GM12878 (cell line): ENCODE results near the gene DIP2A. TPM values are rescaled to one million over a fixed set of nuclear protein-coding genes. Genes with fewer than 3 reads are reported as not detected.

Experiments used
- ATAC-seq: fragments of 200-7000 bp; cut with Tn5 transposase; 3 replicates; pipeline ENCODE4 v1.9.1; 2020; ENCODE audit warnings: mild to moderate bottlenecking, moderate library complexity
- BruUV-seq: library from RNA; stranded (reverse); fragments of 400-500 nt; replicated peaks from 2 replicates; lab custom pipeline; 2021; lab: Mats Ljungman, UMichigan
- CTCF ChIA-PET: fragments of 300-600 bp; sonication (Branson Sonifier 250); formaldehyde crosslinking; extraction: SDS; loops from one replicate; lab custom pipeline; 2021; ENCODE audit warnings: inconsistent platforms; lab: Yijun Ruan, JAX
- POLR2A ChIA-PET: fragments of 350-600 bp; formaldehyde crosslinking; extraction: SDS; loops from one replicate; lab custom pipeline; 2021; ENCODE audit warnings: inconsistent platforms; lab: Charles Lee
- RAD21 ChIA-PET: fragments of 300-600 bp; sonication (Branson Sonifier 250); formaldehyde crosslinking; loops from one replicate; lab custom pipeline; 2023; ENCODE audit warnings: antibody characterized with exemption; ENCODE audit not compliant: unreplicated experiment; lab: Charles Lee
- SMC1A ChIA-PET: fragments of 300-600 bp; sonication (Branson Sonifier 250); formaldehyde crosslinking; loops from one replicate; lab custom pipeline; 2023; ENCODE audit not compliant: unreplicated experiment, uncharacterized antibody; lab: Charles Lee
- DNase-seq: peaks from one replicate; pipeline ENCODE4 v3.0.0-alpha.2; 2011; ENCODE audit warnings: low read depth, low spot score
- FAIRE-seq: peaks from 3 replicates; lab custom pipeline; 2011; peaks lifted over from hg19 to GRCh38; lab: Jason Lieb, UNC
- H2AFZ ChIP-seq: 2 replicates; pipeline ENCODE4 v1.6.0; 2011; ENCODE audit warnings: low read depth, low read length, control low read depth; ENCODE audit not compliant: control insufficient read depth
- H3K27ac ChIP-seq: 2 replicates; pipeline ENCODE4 v1.5.1; 2011; ENCODE audit warnings: control low read depth; ENCODE audit not compliant: control insufficient read depth, insufficient read depth
- H3K27me3 ChIP-seq, 2 experiments: replicated peaks in 1 of 2; 2 replicates each; pipeline versions ENCODE4 v1.6.0 to v1.6.1; 2011; ENCODE audit warnings: low read length in 1 of 2; ENCODE audit not compliant: control insufficient read depth in 2 of 2, insufficient read depth in 2 of 2
- H3K36me3 ChIP-seq, 2 experiments: 2 replicates each; pipeline ENCODE4 v1.5.1; 2011; ENCODE audit warnings: low read length in 1 of 2; ENCODE audit not compliant: control insufficient read depth in 2 of 2, insufficient read depth in 2 of 2
- H3K4me1 ChIP-seq: 2 replicates; pipeline ENCODE4 v1.6.1; 2011; ENCODE audit warnings: mild to moderate bottlenecking, low read length, moderate library complexity, mixed read lengths; ENCODE audit not compliant: control insufficient read depth, insufficient read depth
- H3K4me2 ChIP-seq: 2 replicates; pipeline ENCODE4 v1.6.0; 2011; ENCODE audit warnings: control low read depth; ENCODE audit not compliant: control insufficient read depth, insufficient read depth
- H3K4me3 ChIP-seq: fragments of 200-600 bp; sonication (generic); 2 replicates; pipeline ENCODE4 v1.5.1; 2016
- H3K79me2 ChIP-seq: 2 replicates; pipeline ENCODE4 v1.6.0; 2011; ENCODE audit warnings: low read length; ENCODE audit not compliant: control insufficient read depth, insufficient read depth
- H3K9ac ChIP-seq: 2 replicates; pipeline ENCODE4 v1.8.0; 2011; ENCODE audit warnings: low read length, control low read depth, mixed read lengths; ENCODE audit not compliant: control insufficient read depth, insufficient read depth
- H3K9me3 ChIP-seq: replicated peaks from 3 replicates; pipeline ENCODE4 v1.5.1; 2011; ENCODE audit warnings: mild to moderate bottlenecking, low read length; ENCODE audit not compliant: control insufficient read depth, insufficient read depth
- H4K20me1 ChIP-seq: 2 replicates; pipeline ENCODE4 v1.6.0; 2011; ENCODE audit not compliant: control insufficient read depth, insufficient read depth
- CTCF ChIP-seq, 3 experiments: IDR thresholded peaks in 2 of 3; conservative IDR thresholded peaks in 1 of 3; 2 replicates each; pipeline ENCODE4 v1.5.1; 2011; ENCODE audit warnings: low read depth in 3 of 3, low read length in 3 of 3, mild to moderate bottlenecking in 3 of 3, control low read depth in 2 of 3, moderate library complexity in 2 of 3, inconsistent platforms in 1 of 3, mixed read lengths in 1 of 3; ENCODE audit not compliant: control insufficient read depth in 2 of 3, insufficient read depth in 1 of 3; ENCODE audit errors: extremely low read depth in 1 of 3
- EED ChIP-seq: sonication (generic); IDR thresholded peaks from 2 replicates; pipeline ENCODE4 v1.6.1; 2016; ENCODE audit warnings: antibody characterized with exemption, low read depth
- ESRRA ChIP-seq: IDR thresholded peaks from 2 replicates; pipeline ENCODE4 v1.6.1; 2012; ENCODE audit warnings: mild to moderate bottlenecking, low read length, improper control_type of control experiment
- EZH2 ChIP-seq: IDR thresholded peaks from 2 replicates; pipeline ENCODE4 v1.6.1; 2012; ENCODE audit warnings: low read depth, mild to moderate bottlenecking, control low read depth, inconsistent platforms, low read length, borderline replicate concordance; ENCODE audit not compliant: control insufficient read depth
- FOXK2 ChIP-seq: fragments of 450-650 bp; IDR thresholded peaks from 2 replicates; pipeline ENCODE4 v1.6.1; 2017; ENCODE audit warnings: mild to moderate bottlenecking, moderate library complexity
- GATAD2B ChIP-seq: fragments of 450-650 bp; conservative IDR thresholded peaks from 2 replicates; pipeline ENCODE4 v1.6.1; 2017; ENCODE audit warnings: low read depth, mild to moderate bottlenecking, moderate library complexity
- HDAC2 ChIP-seq: fragments of 200-600 bp; sonication (generic); IDR thresholded peaks from 2 replicates; pipeline ENCODE4 v1.6.1; 2017
- SUZ12 ChIP-seq: fragments of 200-600 bp; sonication (generic); IDR thresholded peaks from one replicate; pipeline ENCODE4 v1.6.1; 2018; ENCODE audit warnings: antibody characterized with exemption, mild to moderate bottlenecking; ENCODE audit not compliant: unreplicated experiment
- ZBED1 ChIP-seq: IDR thresholded peaks from 2 replicates; pipeline ENCODE4 v1.6.1; 2016; ENCODE audit warnings: borderline replicate concordance
- ZBTB4 ChIP-seq: fragments of 450-650 bp; formaldehyde crosslinking; IDR thresholded peaks from 2 replicates; pipeline ENCODE4 v1.4.0; 2022; ENCODE audit warnings: mild to moderate bottlenecking, moderate library complexity
- ZBTB40 ChIP-seq: fragments of 450-650 bp; IDR thresholded peaks from 2 replicates; pipeline ENCODE4 v1.6.1; 2016; ENCODE audit warnings: mild to moderate bottlenecking, moderate library complexity, borderline replicate concordance
- ZNF622 ChIP-seq: fragments of 450-650 bp; IDR thresholded peaks from 2 replicates; pipeline ENCODE4 v1.6.1; 2017; ENCODE audit warnings: mild to moderate bottlenecking, inconsistent platforms
- WGBS: methylation state at CpG from one replicate; pipeline ENCODE4 v1.1.6; 2016; ENCODE audit warnings: low lambda C conversion rate; ENCODE audit not compliant: insufficient replicate concordance, insufficient coverage; ENCODE audit errors: missing lambda C conversion rate; 5-methylcytosine and 5-hydroxymethylcytosine counted together
- in situ Hi-C: fragments of 300-500 bp; cut with MboI; formaldehyde crosslinking; loops from 9 replicates; pipeline ENCODE4 v1.14.3; 2018; ENCODE audit warnings: mixed read lengths
- intact Hi-C: fragments of 100-400 bp; cut with micrococcal nuclease; formaldehyde crosslinking; loops from one replicate; pipeline ENCODE4 v1.14.2; 2022; ENCODE audit not compliant: unreplicated experiment
- polyA plus RNA-seq, 11 experiments: library from polyadenylated mRNA; depleted of rRNA in 4 of 11; unstranded in 6 of 11; stranded (reverse) in 5 of 11; fragments of >200 nt; fragmentation: Nextera tagmentation in 4 of 11; fragmentation: Illumina TruSeq in 1 of 11; extraction: Ambion mirVana in 4 of 11; extraction: Trizol in 1 of 11; gene quantifications; 1 replicate in 1 of 11; 2 replicates in 10 of 11; pipeline versions ENCODE4 v1.2.1 to v1.2.3, GENCODE V29; 2011 to 2016; ENCODE audit warnings: inconsistent platforms in 2 of 11, missing spikeins in 2 of 11, low read depth in 1 of 11
- total RNA-seq, 4 experiments: library from RNA; depleted of rRNA in 3 of 4; stranded (reverse); fragments of >200 nt in 3 of 4; fragmentation: Illumina TruSeq in 1 of 4; extraction: Trizol in 1 of 4; gene quantifications; 2 replicates each; pipeline versions ENCODE4 v1.2.1 to v1.2.3, GENCODE V29; 2013 to 2021

Gene DIP2A
- total and polyA plus RNA-seq, 10 of the 15 experiments (the other 5 are each of a cell fraction or from before 2014, with no cell fraction given): 1.7 to 25.5 (median 12.2) TPM

- ChIA-PET POLR2A (no interaction called here), CTCF (no interaction called here), RAD21 (no interaction called here), SMC1A (no interaction called here)
- Histone ChIP-seq H3K4me1 (no peaks in the 10 kb centered on the region), H3K4me3 (no peak overlapping the region), H3K4me2 (no peak overlapping the region), H3K27me3 (no peaks in the 10 kb centered on the region), H3K27ac (no peak overlapping the region), H4K20me1 (no peaks in the 10 kb centered on the region), H3K9me3 (no peaks in the 10 kb centered on the region), H3K36me3 (peaks cover 15 to 23% of the 10 kb centered on the region in 2 experiments; a peak in 3 of 4 replicates), H3K9ac (no peak overlapping the region), H3K79me2 (no peaks in the 10 kb centered on the region), H2AFZ (no peak overlapping the region)
- FAIRE-seq: no peak
- no peak for DNase-seq
- intact Hi-C loops (no loop called here), in situ Hi-C loops (no loop called here)
- no peak for TF ChIP-seq GATAD2B
- no peak for TF ChIP-seq EZH2
- TF ChIP-seq HDAC2: no peak
- no peak for TF ChIP-seq ZBTB4 (CRISPR knock-in tag)
- TF ChIP-seq ZBED1: no peak
- TF ChIP-seq FOXK2: no peak
- no peak for TF ChIP-seq SUZ12
- no peak for TF ChIP-seq CTCF (IDR thresholded peaks at IDR 0.05 in 2 of 3, conservative IDR thresholded peaks at IDR 0.05 in 1 of 3; ENCODE audit: control insufficient read depth in 2 of 3, extremely low read depth in 1 of 3, insufficient read depth in 1 of 3, low read depth in 3 of 3, low read length in 3 of 3)
- TF ChIP-seq ESRRA: no peak
- TF ChIP-seq ZNF622: no peak
- TF ChIP-seq EED: no peak
- no peak for TF ChIP-seq ZBTB40
- no TSS peak for BruUV-seq
- WGBS: 99% methylated on average over 22 of the region's 23 CpGs
- no peak for ATAC-seq
Observed at GRCh38 chr21:46441961-46442498, 16.7 kb upstream of the DIP2A start.
